K562 (cell line): ENCODE measurements around the gene CAPZA1. TPM values are rescaled to one million over a fixed set of nuclear protein-coding genes. Genes with fewer than 3 reads are reported as not detected.

ENCODE experiments used
- CBX8 ChIP-seq: fragments of 200-600 bp; sonication (generic); IDR thresholded peaks from 2 replicates; pipeline ENCODE4 v1.6.1; 2012; ENCODE audit warnings: borderline replicate concordance, mixed run types, low read depth, mild to moderate bottlenecking, moderate library complexity, mixed read lengths, low read length, control low read depth, inconsistent platforms; ENCODE audit not compliant: poor library complexity, severe bottlenecking; ENCODE audit errors: extremely low read depth
- ETV1 ChIP-seq: fragments of 450-650 bp; conservative IDR thresholded peaks from 2 replicates; pipeline ENCODE4 v1.6.1; 2016; ENCODE audit warnings: missing genetic modification characterization, control low read depth, low read depth, missing compliant biosample characterization
- FOXK1 ChIP-seq: sonication (generic); formaldehyde crosslinking; IDR thresholded peaks from 2 replicates; pipeline ENCODE4 v1.8.0; 2022; ENCODE audit warnings: missing genetic modification reagents, mild to moderate bottlenecking, borderline replicate concordance
- GABPB1 ChIP-seq: sonication (generic); formaldehyde crosslinking; IDR thresholded peaks from 2 replicates; pipeline ENCODE4 v1.8.0; 2022; ENCODE audit warnings: mild to moderate bottlenecking, missing genetic modification reagents
- HMGN3 ChIP-seq: IDR thresholded peaks from 2 replicates; pipeline ENCODE4 v1.6.1; 2011; ENCODE audit warnings: borderline replicate concordance, low read depth, mild to moderate bottlenecking, mixed read lengths, low read length; ENCODE audit not compliant: insufficient read length; ENCODE audit errors: extremely low read depth
- HNRNPLL ChIP-seq: fragments of 200-400 bp; formaldehyde crosslinking; IDR thresholded peaks from 2 replicates; pipeline ENCODE4 v1.6.1; 2017; ENCODE audit warnings: low read length, low read depth, mild to moderate bottlenecking; ENCODE audit not compliant: poor library complexity, severe bottlenecking
- KDM2B ChIP-seq: fragments of 250-450 bp; sonication (Bioruptor Pico); IDR thresholded peaks from 2 replicates; pipeline ENCODE4 v1.8.0; 2021; ENCODE audit warnings: mild to moderate bottlenecking, moderate library complexity
- KLF10 ChIP-seq: fragments of 250-450 bp; sonication (Bioruptor Pico); IDR thresholded peaks from 2 replicates; pipeline ENCODE4 v1.6.1; 2021; ENCODE audit warnings: matching md5 sums
- MAZ ChIP-seq, 2 experiments: fragments of 450-650 bp in 1 of 2; sonication (generic) in 1 of 2; formaldehyde crosslinking; IDR thresholded peaks in 1 of 2; conservative IDR thresholded peaks in 1 of 2; 2 replicates each; pipeline versions ENCODE4 v1.4.0 to v1.5.0; 2020; ENCODE audit warnings: mild to moderate bottlenecking in 1 of 2, missing genetic modification reagents in 1 of 2
- MCM2 ChIP-seq: fragments of 450-650 bp; IDR thresholded peaks from 2 replicates; pipeline ENCODE4 v1.6.1; 2017; ENCODE audit warnings: low read depth, mild to moderate bottlenecking
- MCM7 ChIP-seq, 2 experiments: fragments of 450-650 bp; IDR thresholded peaks; 2 replicates each; pipeline ENCODE4 v1.6.1; 2016 to 2018
- PURB ChIP-seq: sonication (generic); formaldehyde crosslinking; IDR thresholded peaks from 2 replicates; pipeline ENCODE4 v1.9.0; 2021; ENCODE audit warnings: low read depth, mild to moderate bottlenecking, missing genetic modification reagents
- RFX7 ChIP-seq: fragments of 250-450 bp; sonication (Bioruptor Pico); IDR thresholded peaks from 2 replicates; pipeline ENCODE4 v1.5.1; 2021; ENCODE audit warnings: mild to moderate bottlenecking
- TBL1XR1 ChIP-seq, 2 experiments: IDR thresholded peaks; 2 replicates each; pipeline ENCODE4 v1.6.1; 2012; ENCODE audit warnings: improper control_type of control experiment in 2 of 2, low read length in 2 of 2, mild to moderate bottlenecking in 1 of 2
- YBX1 ChIP-seq: fragments of 450-650 bp; IDR thresholded peaks from 2 replicates; pipeline ENCODE4 v1.7.1; 2016; ENCODE audit warnings: mild to moderate bottlenecking
- ZNF140 ChIP-seq: fragments of 250-450 bp; sonication (Bioruptor Pico); IDR thresholded peaks from 2 replicates; pipeline ENCODE4 v1.8.0; 2021; ENCODE audit warnings: moderate library complexity, mild to moderate bottlenecking, inconsistent platforms
- ZNF239 ChIP-seq: fragments of 250-450 bp; sonication (Bioruptor Pico); IDR thresholded peaks from 2 replicates; pipeline ENCODE4 v1.4.0; 2020; ENCODE audit warnings: mild to moderate bottlenecking
- ZNF311 ChIP-seq: fragments of 250-450 bp; sonication (Bioruptor Pico); IDR thresholded peaks from 2 replicates; pipeline ENCODE4 v1.4.0; 2020; ENCODE audit warnings: mild to moderate bottlenecking, moderate library complexity
- polyA plus RNA-seq, 8 experiments: library from polyadenylated mRNA; depleted of rRNA in 4 of 8; stranded (reverse) in 5 of 8; unstranded in 3 of 8; fragments of >200 nt; fragmentation: Nextera tagmentation in 2 of 8; fragmentation: Illumina TruSeq in 1 of 8; extraction: Ambion mirVana in 2 of 8; extraction: Trizol in 1 of 8; gene quantifications; 2 replicates each; pipeline versions ENCODE4 v1.2.1 to v1.2.3, GENCODE V29; 2011 to 2014; ENCODE audit warnings: inconsistent platforms in 1 of 8, missing spikeins in 1 of 8
- total RNA-seq, 7 experiments: library from RNA; depleted of rRNA in 6 of 7; stranded (reverse); fragments of >200 nt in 6 of 7; fragmentation: Illumina TruSeq in 2 of 7; extraction: Trizol in 2 of 7; gene quantifications; 2 replicates each; pipeline versions ENCODE4 v1.2.1 to v1.2.3, GENCODE V29; 2011 to 2021; ENCODE audit warnings: low replicate concordance in 1 of 7
- TF ChIP-seq, protein P1 (sequence below): fragments of 250-450 bp; sonication (Bioruptor Pico); IDR thresholded peaks from 2 replicates; pipeline ENCODE4 v1.4.0; 2020; ENCODE audit warnings: borderline replicate concordance
- TF ChIP-seq, protein P2 (sequence below): sonication (generic); formaldehyde crosslinking; IDR thresholded peaks from 2 replicates; pipeline ENCODE4 v1.4.0; 2020; ENCODE audit warnings: mild to moderate bottlenecking, missing genetic modification reagents
- TF ChIP-seq, protein P3 (sequence below): IDR thresholded peaks from 2 replicates; pipeline ENCODE4 v1.6.1; 2011; ENCODE audit warnings: borderline replicate concordance, low read depth, mild to moderate bottlenecking, moderate library complexity, low read length; ENCODE audit not compliant: insufficient read depth, poor library complexity, severe bottlenecking
- TF ChIP-seq, protein P4 (sequence below): sonication (generic); formaldehyde crosslinking; IDR thresholded peaks from 2 replicates; pipeline ENCODE4 v1.9.0; 2022; ENCODE audit warnings: mild to moderate bottlenecking, missing genetic modification reagents

The CAPZA1 gene
- total and polyA plus RNA-seq, 9 of the 15 experiments (the other 6 are each of a cell fraction or from before 2014, with no cell fraction given), result 237 to 1,020 (median 306) TPM

DNA sequence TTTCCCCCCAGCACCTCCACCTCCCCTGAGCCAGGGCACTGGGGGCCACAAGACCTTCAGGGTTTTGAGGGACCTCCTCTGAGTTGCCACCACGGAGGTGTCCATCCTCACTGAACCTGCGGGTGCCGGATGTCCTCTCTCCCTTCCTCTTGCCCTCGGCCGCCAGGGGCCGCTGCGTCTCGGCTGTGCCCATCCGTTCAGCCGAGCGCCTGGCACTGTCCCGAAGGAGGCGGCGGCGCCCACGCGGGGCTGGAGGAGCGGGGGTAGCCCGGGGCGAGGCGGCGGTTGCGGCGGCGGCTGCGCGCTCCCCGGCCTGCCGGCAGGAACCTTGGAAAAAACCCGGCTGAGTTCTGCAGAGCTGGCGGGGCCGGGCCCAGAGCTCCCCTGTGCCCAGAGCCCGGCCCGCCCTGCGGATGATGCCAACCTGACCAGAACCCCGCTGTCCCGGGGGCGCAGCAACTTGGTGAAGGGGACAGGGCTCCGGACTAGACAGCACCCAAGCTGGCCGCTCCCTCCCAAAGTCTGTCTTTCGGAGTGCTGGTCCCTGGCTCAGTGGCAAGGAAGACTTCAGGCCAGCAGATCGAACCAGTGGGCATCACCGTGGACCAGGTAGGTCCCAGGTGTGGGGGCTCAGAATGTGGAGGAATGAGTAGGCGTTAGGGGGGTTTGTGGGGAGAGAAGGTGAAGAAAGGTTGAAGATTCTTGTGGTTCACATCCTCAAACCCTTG lies 99.2 kb downstream of the CAPZA1 start (continued):
- TF ChIP-seq, protein P1, sequence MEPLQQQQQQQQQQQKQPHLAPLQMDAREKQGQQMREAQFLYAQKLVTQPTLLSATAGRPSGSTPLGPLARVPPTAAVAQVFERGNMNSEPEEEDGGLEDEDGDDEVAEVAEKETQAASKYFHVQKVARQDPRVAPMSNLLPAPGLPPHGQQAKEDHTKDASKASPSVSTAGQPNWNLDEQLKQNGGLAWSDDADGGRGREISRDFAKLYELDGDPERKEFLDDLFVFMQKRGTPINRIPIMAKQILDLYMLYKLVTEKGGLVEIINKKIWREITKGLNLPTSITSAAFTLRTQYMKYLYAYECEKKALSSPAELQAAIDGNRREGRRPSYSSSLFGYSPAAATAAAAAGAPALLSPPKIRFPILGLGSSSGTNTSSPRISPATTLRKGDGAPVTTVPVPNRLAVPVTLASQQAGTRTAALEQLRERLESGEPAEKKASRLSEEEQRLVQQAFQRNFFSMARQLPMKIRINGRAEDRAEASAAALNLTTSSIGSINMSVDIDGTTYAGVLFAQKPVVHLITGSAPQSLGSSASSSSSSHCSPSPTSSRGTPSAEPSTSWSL (CRISPR knock-in tag), result 0 out of 2 replicates have a peak, but pooled peaks have one; percentile 32
- TF ChIP-seq HNRNPLL (no peak), KLF10 (CRISPR knock-in tag) (no peak), RFX7 (no peak), ZNF140 (CRISPR knock-in tag) (no peak), YBX1 (no peak), PURB (no peak), GABPB1 (CRISPR knock-in tag) (no peak), MCM7 (IDR thresholded peaks at IDR 0.05) (no peak), ETV1 (tag) (peak; percentile 70), HMGN3 (no peak), FOXK1 (CRISPR knock-in tag) (no peak), ZNF311 (CRISPR knock-in tag) (no peak), MCM2 (no peak), CBX8 (no peak), TBL1XR1 (IDR thresholded peaks at IDR 0.05; ENCODE audit: low read length in 2 of 2) (no peak), MAZ (CRISPR knock-in tag; conservative IDR thresholded peaks at IDR 0.05 in 1 of 2, IDR thresholded peaks at IDR 0.05 in 1 of 2) (peak in 1 of 2 experiments; percentile 40; a peak in 1 of 4 replicates), ZNF239 (CRISPR knock-in tag) (no peak), KDM2B (CRISPR knock-in tag) (no peak)
- TF ChIP-seq, protein P2, sequence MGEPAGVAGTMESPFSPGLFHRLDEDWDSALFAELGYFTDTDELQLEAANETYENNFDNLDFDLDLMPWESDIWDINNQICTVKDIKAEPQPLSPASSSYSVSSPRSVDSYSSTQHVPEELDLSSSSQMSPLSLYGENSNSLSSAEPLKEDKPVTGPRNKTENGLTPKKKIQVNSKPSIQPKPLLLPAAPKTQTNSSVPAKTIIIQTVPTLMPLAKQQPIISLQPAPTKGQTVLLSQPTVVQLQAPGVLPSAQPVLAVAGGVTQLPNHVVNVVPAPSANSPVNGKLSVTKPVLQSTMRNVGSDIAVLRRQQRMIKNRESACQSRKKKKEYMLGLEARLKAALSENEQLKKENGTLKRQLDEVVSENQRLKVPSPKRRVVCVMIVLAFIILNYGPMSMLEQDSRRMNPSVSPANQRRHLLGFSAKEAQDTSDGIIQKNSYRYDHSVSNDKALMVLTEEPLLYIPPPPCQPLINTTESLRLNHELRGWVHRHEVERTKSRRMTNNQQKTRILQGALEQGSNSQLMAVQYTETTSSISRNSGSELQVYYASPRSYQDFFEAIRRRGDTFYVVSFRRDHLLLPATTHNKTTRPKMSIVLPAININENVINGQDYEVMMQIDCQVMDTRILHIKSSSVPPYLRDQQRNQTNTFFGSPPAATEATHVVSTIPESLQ (CRISPR knock-in tag), result no peak
- TF ChIP-seq, protein P3, sequence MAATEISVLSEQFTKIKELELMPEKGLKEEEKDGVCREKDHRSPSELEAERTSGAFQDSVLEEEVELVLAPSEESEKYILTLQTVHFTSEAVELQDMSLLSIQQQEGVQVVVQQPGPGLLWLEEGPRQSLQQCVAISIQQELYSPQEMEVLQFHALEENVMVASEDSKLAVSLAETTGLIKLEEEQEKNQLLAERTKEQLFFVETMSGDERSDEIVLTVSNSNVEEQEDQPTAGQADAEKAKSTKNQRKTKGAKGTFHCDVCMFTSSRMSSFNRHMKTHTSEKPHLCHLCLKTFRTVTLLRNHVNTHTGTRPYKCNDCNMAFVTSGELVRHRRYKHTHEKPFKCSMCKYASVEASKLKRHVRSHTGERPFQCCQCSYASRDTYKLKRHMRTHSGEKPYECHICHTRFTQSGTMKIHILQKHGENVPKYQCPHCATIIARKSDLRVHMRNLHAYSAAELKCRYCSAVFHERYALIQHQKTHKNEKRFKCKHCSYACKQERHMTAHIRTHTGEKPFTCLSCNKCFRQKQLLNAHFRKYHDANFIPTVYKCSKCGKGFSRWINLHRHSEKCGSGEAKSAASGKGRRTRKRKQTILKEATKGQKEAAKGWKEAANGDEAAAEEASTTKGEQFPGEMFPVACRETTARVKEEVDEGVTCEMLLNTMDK, result peak; percentile 16
- TF ChIP-seq, protein P4, sequence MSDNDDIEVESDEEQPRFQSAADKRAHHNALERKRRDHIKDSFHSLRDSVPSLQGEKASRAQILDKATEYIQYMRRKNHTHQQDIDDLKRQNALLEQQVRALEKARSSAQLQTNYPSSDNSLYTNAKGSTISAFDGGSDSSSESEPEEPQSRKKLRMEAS (CRISPR knock-in tag), result no peak
